ENCODE data around the gene GASK1A.

The GASK1A gene

GRCh38 chr3:42982645-42983412 is 3.7 kb downstream of the GASK1A start:
- DNase-seq (ENCODE audit: low spot score): no peak

- DNase-seq (ENCODE audit: low spot score): no peak
These were observed 4.8 kb downstream of the GASK1A start for GRCh38 chr3:42983927-42984326.

GRCh38 chr3:42984701-42985100 is 5.6 kb downstream of the GASK1A start:
- DNase-seq (ENCODE audit: low spot score): no peak

GRCh38 chr3:42988097-42988496 is 9.0 kb downstream of the GASK1A start:
- DNase-seq (ENCODE audit: low spot score): no peak

GRCh38 chr3:42988566-42988965 is 9.5 kb downstream of the GASK1A start:
- no peak for DNase-seq (ENCODE audit: low spot score)

GRCh38 chr3:42991341-42992315 is 12.5 kb downstream of the GASK1A start:
- DNase-seq (ENCODE audit: low spot score): no peak

GRCh38 chr3:42994595-42994994 is 15.5 kb downstream of the GASK1A start:
- DNase-seq (ENCODE audit: low spot score): no peak

GRCh38 chr3:42996021-42996420 is 16.9 kb downstream of the GASK1A start:
- DNase-seq (ENCODE audit: low spot score): no peak

GRCh38 chr3:42996633-42997075 is 17.5 kb downstream of the GASK1A start:
- no peak for DNase-seq (ENCODE audit: low spot score)

GRCh38 chr3:42999212-42999611 is 20.1 kb downstream of the GASK1A start:
- DNase-seq (ENCODE audit: low spot score): no peak

- DNase-seq (ENCODE audit: low spot score): no peak
These were observed 20.5 kb downstream of the GASK1A start for GRCh38 chr3:42999632-43000031.

GRCh38 chr3:43000387-43000786 is 21.3 kb downstream of the GASK1A start:
- no peak for DNase-seq (ENCODE audit: low spot score)

GRCh38 chr3:43001094-43001553 is 22.0 kb downstream of the GASK1A start:
- no peak for DNase-seq (ENCODE audit: low spot score)

GRCh38 chr3:43001556-43002121 is 22.5 kb downstream of the GASK1A start:
- DNase-seq (ENCODE audit: low spot score): no peak

GRCh38 chr3:43004282-43004681 is 25.2 kb downstream of the GASK1A start:
- DNase-seq (ENCODE audit: low spot score): no peak

GRCh38 chr3:43005253-43005652 is 26.1 kb downstream of the GASK1A start:
- no peak for DNase-seq (ENCODE audit: low spot score)

GRCh38 chr3:43005981-43006380 is 26.9 kb downstream of the GASK1A start:
- DNase-seq (ENCODE audit: low spot score): no peak

GRCh38 chr3:43006825-43007224 is 27.7 kb downstream of the GASK1A start:
- DNase-seq (ENCODE audit: low spot score): no peak

GRCh38 chr3:43009547-43009946 is 30.4 kb downstream of the GASK1A start:
- no peak for DNase-seq (ENCODE audit: low spot score)

- DNase-seq (ENCODE audit: low spot score): no peak
These were observed 31.5 kb downstream of the GASK1A start for GRCh38 chr3:43010638-43011037.

GRCh38 chr3:43011638-43012037 is 32.5 kb downstream of the GASK1A start:
- no peak for DNase-seq (ENCODE audit: low spot score)

GRCh38 chr3:43012174-43012573 is 33.1 kb downstream of the GASK1A start:
- no peak for DNase-seq (ENCODE audit: low spot score)

- DNase-seq (ENCODE audit: low spot score): no peak
These were observed 34.1 kb downstream of the GASK1A start for GRCh38 chr3:43013256-43013655.

Measured in D341Med (cell line).